Measurements from ENCODE around the gene CFAP410. TPM values are rescaled to one million over a fixed set of nuclear protein-coding genes. Genes with fewer than 3 reads are reported as not detected.

The CFAP410 gene
- total RNA-seq, 6 donors from 2014 or later, result 34.4 to 85.9 (median 48.4) TPM

- WGBS, 2 donors, result 81 to 89% methylated on average over 9 to 16 of the region's 16 CpGs
- TF ChIP-seq POLR2AphosphoS5 (IDR thresholded peaks at IDR 0.05) (no peak), EP300 (IDR thresholded peaks at IDR 0.05) (no peak), CTCF (IDR thresholded peaks at IDR 0.05) (no peak), POLR2A (IDR thresholded peaks at IDR 0.05) (no peak)
These were observed 48.7 kb downstream of the CFAP410 start for GRCh38 chr21:44290327-44291077.

GRCh38 chr21:44289381-44290010, 49.7 kb downstream of the CFAP410 start:
- H3K27me3 ChIP-seq, result peaks cover 0 to 20% (median 3%) of the 10 kb centered on the region in 4 donors
- TF ChIP-seq POLR2AphosphoS5 (IDR thresholded peaks at IDR 0.05) (no peak), POLR2A (IDR thresholded peaks at IDR 0.05) (no peak), CTCF (IDR thresholded peaks at IDR 0.05) (no peak)
- H3K27ac ChIP-seq, result no peak overlapping the region
- DNase-seq, result peak in 1 of 2 donors; percentile 72
- no peak for ATAC-seq (ENCODE audit: low FRiP score in 2 of 2)
- no peaks in the 10 kb centered on the region for H3K9me3 ChIP-seq
- H3K36me3 ChIP-seq, result no peaks in the 10 kb centered on the region
- H3K4me3 ChIP-seq, result no peak overlapping the region
- WGBS, 2 donors, result 73 to 82% methylated on average over 3 to 23 of the region's 24 CpGs
- peaks cover 5 to 14% (median 7%) of the 10 kb centered on the region in 4 donors for H3K4me1 ChIP-seq

More at GRCh38 chr21:44290327-44291077, 48.7 kb downstream of the CFAP410 start:
- peak in 1 of 2 donors; percentile 65 for DNase-seq
- ATAC-seq (ENCODE audit: low FRiP score in 2 of 2), result no peak
- Histone ChIP-seq H3K27me3 (peaks cover 0 to 17% (median 3%) of the 10 kb centered on the region in 4 donors), H3K4me3 (no peak overlapping the region), H3K4me1 (peaks cover 5 to 15% (median 6%) of the 10 kb centered on the region in 4 donors), H3K36me3 (no peaks in the 10 kb centered on the region), H3K27ac (no peak overlapping the region), H3K9me3 (no peaks in the 10 kb centered on the region)

DNA sequence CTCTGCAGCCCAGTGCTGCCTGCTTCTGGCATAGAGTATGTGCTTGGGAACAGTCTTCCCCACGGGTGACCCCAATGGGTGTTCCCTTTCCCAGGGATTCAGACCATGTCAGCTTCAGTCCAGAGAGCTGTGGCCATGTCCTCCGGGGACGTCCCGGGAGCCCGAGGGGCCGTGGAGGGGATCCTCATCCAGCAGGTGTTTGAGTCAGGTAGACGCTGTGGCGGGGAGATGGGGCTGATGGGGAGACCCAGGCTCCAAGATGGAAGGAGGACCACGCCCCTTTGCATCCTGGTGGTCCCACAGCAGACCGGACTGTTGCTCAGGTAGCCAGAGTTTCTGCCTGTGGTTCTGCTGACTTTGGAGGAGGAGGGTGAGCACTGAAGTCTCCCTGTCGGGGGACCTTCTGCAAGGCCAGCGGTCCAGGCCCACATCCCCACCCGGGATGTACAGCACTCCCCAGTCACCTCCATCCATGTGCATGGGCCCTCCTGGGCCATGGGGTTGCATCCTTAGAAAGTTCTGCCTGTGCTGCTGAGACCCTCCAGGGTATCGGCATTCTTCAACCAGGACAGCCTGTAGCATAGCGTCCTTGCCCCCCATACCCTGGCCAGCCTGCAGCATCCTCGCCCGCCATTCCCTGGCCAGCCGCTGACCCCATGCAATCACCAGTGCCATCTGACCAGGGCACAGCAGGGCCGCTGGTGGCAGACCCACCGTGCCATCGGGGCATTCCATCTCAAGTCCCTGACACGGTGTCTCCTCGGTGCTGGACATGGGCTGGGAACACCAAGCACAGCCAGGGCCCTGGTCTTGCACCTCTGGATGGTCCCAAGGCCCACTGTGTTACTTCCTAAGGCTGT, 50.7 kb downstream of the CFAP410 start:
- WGBS, 2 donors, result 87 to 93% methylated on average over 16 to 22 of the region's 23 CpGs
- peaks cover 0 to 20% (median 3%) of the 10 kb centered on the region in 4 donors for H3K27me3 ChIP-seq
- peak in 1 of 2 donors; percentile 67 for DNase-seq

More for the DNA sequence above, 50.7 kb downstream of the CFAP410 start:
- Histone ChIP-seq H3K4me3 (no peak overlapping the region), H3K27ac (no peak overlapping the region), H3K36me3 (no peaks in the 10 kb centered on the region), H3K4me1 (peaks cover 5 to 12% (median 8%) of the 10 kb centered on the region in 4 donors), H3K9me3 (no peaks in the 10 kb centered on the region)
- ATAC-seq (ENCODE audit: low FRiP score in 2 of 2), result no peak
- TF ChIP-seq CTCF (IDR thresholded peaks at IDR 0.05), result no peak
- no peak for TF ChIP-seq POLR2AphosphoS5 (IDR thresholded peaks at IDR 0.05)
- no peak for TF ChIP-seq EP300 (IDR thresholded peaks at IDR 0.05)
- TF ChIP-seq POLR2A (IDR thresholded peaks at IDR 0.05), result no peak

All from upper lobe of left lung (tissue), 6 donors.